ENCODE results near the gene TBX5. TPM values are rescaled to one million over a fixed set of nuclear protein-coding genes. Genes with fewer than 3 reads are reported as not detected.

Gene TBX5
- total RNA-seq, 4 donors from 2014 or later = not detected

DNA sequence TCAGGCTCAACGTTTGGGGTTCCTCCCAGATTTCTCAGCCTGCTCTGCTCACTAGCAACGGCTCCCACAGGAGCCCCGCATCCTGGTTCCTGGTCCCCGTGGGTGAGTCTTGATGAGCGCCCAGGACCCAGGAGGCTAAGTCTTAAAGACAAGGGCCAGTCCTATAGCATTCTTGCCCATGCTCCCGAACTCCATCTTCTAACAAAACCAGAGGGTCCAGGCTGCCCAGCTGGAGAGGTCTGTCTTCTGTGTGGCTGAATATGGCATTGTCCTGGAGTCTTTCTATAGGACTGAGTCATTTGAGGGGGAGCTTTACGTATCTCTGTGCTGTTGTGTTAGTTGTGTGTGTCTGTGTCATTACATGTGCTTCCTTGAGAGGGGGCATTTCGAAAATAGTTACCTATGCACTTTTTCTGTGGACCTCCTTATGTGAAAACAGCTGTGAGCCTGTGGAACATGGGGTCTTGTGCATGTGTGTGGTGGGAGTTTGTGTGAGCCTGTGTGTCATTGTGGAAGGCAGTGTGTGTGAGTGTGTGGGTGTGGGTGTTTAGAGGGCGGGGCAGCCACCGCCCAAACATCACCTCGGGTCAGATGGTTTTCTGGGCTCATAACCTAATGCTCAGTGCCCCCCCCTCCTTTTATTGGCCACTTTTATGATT lies 9.1 kb upstream of the TBX5 start:
- TF ChIP-seq, protein P1, sequence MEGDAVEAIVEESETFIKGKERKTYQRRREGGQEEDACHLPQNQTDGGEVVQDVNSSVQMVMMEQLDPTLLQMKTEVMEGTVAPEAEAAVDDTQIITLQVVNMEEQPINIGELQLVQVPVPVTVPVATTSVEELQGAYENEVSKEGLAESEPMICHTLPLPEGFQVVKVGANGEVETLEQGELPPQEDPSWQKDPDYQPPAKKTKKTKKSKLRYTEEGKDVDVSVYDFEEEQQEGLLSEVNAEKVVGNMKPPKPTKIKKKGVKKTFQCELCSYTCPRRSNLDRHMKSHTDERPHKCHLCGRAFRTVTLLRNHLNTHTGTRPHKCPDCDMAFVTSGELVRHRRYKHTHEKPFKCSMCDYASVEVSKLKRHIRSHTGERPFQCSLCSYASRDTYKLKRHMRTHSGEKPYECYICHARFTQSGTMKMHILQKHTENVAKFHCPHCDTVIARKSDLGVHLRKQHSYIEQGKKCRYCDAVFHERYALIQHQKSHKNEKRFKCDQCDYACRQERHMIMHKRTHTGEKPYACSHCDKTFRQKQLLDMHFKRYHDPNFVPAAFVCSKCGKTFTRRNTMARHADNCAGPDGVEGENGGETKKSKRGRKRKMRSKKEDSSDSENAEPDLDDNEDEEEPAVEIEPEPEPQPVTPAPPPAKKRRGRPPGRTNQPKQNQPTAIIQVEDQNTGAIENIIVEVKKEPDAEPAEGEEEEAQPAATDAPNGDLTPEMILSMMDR (IDR thresholded peaks at IDR 0.05) = no peak
- ATAC-seq (ENCODE audit: low FRiP score) = no peak
- DNase-seq (ENCODE audit: low spot score) = no peak

DNA sequence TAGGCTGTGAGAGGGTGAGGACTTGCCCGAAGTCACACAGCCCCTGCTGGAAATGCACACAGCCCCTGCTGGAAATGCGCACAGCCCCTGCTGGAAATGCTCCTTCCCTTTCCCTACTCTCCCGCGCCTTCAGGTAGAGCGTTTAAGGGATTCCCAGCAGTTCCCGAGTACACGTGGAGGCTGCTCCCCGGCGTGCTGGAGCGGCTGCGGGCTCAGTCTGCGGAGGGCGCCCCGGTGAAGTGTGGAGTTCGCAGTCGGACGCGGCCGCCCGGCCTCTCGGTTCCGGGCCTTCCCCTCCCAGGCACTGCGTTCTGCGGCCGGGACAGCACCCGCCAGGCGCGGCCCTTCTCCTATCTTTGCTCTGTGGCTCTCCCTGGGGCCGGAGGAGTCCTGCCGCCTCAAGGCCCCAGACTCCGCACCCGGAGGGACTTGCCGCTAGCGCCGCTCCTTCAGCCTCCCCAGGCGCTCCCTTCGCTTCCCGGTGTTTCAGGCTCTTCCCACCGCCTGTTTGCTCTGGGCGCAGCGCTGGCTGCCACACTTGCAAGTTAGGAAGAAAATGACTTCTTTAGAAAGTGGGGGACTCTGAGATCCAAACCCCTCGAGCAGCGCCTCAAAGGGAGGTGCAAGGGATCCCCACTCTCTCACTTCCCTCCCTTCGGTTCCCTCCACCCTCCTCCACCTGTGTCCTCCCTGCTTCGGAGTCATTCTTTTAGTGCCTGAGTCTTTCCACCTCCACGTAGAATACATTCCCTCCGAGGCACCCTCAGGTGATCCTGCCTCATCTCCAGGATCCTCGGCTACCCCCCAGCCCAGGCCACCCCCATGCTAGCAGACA lies 8.3 kb upstream of the TBX5 start:
- no peak for ATAC-seq (ENCODE audit: low FRiP score)
- TF ChIP-seq, protein P1 (IDR thresholded peaks at IDR 0.05) = no peak
- no peak for DNase-seq (ENCODE audit: low spot score)

DNA sequence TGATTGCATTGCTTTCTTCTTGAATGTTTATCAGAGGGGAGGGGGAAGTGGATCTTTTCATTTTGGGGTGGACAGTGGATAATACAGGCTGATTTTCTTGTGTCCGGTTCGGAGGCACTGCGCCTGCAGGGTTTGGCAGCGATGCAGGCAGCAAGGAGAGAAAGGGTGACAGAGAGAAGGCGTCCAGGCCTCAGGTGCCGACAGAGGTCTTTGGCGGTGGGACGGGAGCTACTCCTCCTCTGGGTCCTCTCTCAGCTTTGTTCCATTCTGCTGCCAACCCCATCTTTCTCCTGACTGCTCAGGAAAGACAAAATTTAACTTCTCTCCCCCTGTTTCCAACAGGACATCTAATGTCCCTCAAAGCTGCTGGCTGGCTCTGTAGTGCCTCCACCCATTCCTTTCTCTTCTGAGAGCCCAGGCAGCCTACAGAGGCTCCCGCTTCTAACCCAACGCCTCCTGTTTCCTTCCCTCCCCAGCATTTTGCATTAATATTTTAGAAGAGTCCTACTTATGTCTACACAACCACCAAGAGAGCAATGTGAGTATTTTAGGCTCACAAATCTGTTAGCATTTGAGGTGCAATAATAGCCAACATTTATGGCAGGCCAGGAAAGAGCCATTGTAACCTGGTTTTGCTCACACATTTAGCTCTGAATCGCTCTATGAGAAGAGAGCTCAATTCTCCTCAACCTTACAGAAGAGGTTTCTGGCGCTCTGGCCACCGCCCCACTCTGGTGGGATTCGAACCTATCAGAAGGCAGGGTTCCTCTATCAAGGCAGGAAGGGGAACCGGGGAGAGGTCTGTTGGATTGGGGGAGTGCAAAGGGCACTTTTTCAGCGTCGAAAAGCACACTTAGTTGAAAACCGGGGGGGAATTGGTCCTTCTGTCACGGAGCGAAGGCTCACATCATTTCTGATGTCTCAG lies 7.1 kb upstream of the TBX5 start:
- TF ChIP-seq, protein P1 (IDR thresholded peaks at IDR 0.05) = no peak
- DNase-seq (ENCODE audit: low spot score) (no peak), ATAC-seq (ENCODE audit: low FRiP score) (no peak)

DNA sequence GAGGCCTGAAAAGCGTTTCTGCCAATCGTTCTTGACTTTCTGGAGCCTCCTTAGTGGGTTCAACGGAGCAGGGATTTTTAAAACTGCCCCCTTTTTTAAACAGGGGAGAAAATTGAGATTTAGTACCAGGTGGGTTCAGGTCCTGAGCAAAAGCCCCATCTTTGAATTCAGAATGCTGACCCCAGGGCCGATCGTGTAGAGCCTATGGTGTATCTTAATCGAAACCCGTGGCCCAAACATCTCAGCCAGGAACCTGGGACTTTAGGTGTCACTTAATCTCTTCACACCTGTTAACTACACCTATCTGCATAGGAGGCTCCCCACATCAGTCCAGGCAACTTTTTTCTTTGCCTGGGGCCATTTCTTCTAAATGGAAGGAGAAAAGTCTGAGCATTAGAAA lies 6.4 kb upstream of the TBX5 start:
- TF ChIP-seq, protein P1 (IDR thresholded peaks at IDR 0.05) = no peak
- no peak for ATAC-seq (ENCODE audit: low FRiP score)
- no peak for DNase-seq (ENCODE audit: low spot score)

DNA sequence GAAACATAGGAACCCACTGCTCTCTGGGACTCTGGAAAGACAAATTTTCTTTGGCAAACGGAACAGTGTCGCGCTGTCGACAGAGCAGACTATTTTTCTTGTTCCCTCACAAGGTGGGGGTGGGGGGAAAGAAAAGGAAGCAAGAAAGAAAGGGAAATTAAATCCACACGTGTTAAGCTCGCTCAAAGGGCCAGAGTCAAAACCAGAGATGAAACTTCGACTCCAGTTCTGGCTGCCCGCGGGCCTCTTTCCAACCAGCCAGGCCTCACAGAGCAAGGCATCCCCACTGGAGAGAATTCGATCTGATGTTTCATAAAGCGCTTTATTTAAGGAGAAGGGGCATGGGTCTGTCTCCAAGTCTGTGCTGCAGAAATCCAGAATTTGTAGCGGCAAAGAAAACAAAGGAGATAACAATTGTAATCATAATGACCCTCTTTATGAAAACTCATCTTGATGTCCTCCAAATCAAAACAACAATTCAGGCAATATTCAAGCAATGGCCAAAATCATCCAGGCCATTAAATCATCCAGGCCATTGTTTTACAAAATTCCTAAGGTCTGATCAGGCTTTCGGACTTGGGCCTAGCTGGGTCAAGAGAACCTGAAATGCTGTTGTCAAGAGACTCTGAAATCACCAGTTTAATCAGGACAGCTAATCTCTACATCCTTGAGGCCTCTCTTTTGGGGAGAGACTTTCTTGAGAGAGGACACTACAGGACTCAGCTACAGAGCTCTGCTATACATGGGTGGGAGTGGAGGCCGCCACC lies 5.3 kb upstream of the TBX5 start:
- TF ChIP-seq, protein P1 (IDR thresholded peaks at IDR 0.05) = no peak
- no peak for DNase-seq (ENCODE audit: low spot score)
- ATAC-seq (ENCODE audit: low FRiP score) = no peak

DNA sequence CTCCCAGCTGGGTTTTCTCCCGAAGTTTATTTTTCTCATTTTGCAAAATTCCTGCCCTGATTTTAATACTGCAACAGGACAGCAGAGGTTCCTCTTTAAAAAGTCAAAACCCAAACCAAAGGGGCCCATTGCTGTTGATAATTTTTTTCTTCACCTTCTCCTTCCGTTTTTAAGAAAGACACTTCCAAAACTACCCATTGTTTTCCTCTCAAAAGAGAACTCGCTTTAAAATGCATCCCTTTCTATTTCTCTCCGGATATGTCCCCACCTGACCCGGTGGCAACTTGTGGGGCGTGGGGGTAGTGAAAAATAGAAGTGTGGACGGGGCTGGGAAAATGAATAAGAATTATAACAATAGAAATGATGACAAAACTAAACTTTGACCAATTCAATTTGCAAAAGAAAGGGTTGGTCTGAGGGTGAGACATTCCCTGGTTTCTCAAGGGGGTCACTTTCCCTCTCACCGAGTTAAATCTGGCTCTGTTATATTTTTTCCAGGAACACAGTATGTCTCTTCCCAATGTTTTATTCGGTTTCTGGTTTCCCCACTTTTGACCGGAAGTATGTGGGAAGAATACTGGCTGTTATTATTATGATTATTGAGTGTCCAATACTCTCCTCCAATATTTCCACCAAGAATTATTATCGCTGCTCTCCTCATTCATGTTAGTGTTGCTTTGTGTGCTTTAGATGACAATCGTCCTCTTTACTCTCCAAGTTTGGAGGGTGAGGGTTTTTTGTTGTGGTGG lies 4.1 kb upstream of the TBX5 start:
- DNase-seq (ENCODE audit: low spot score) = no peak
- TF ChIP-seq, protein P1 (IDR thresholded peaks at IDR 0.05) = no peak
- no peak for ATAC-seq (ENCODE audit: low FRiP score)
